Fibroblast of lung (primary cell): ENCODE data around the gene SLC4A2.

Experiments
- CTCF ChIP-seq, 2 donors: IDR thresholded peaks in 1 of 2; conservative IDR thresholded peaks in 1 of 2; 1 replicate in 1 of 2; 2 replicates in 1 of 2; pipeline ENCODE4 v1.5.1; 2011 to 2012; ENCODE audit warnings: low read length in 2 of 2, control low read depth in 1 of 2, inconsistent platforms in 1 of 2, low read depth in 1 of 2, mild to moderate bottlenecking in 1 of 2
- EZH2 ChIP-seq: IDR thresholded peaks from 2 replicates; pipeline ENCODE4 v1.5.1; 2012; ENCODE audit warnings: low read length, control low read depth, mild to moderate bottlenecking; ENCODE audit errors: missing control alignments

DNA sequence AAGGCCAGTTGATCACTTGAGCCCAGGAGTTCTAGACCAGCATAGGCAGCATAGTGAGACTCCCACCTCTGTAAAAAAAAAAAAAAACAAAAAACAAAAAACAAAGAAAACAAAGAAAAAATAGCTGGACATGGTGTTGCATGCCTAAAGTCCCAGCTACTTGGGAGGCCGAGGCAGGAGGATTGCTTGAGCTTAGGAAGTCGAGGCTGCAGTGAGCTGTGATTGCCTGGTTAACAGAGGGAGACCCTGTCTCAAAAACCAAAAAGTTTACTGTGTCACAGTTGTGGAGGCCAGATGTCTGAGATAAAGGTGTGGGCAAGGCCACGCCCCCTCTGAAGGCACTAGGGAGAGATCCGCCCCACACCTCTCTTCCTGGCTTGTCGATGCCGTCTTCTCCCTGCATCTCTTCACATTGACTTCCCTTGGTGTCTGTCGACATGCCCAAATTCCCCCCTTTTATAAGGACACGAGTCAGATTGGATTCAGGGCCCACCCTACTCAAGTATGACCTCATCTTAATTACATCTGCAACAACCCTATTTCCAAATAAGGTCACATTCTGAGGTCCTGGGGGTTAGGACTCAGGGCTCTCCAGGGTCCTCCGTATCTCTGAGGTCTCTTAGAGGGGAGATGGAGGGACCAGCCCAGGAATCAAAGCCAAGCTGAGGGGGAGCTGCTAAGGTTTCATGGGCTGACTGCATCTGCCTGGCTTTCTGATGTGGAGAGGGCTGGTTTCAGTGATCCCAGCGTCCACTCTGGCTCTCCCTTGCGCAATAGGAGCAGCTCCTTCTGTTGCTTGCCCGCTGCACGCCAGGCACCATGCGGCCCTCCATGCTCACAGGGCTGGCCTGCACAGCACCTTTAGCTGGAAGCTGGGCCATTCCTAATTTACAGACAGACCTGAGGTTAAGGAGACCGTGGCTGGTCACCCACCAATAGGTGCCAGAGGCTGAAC is 50.0 kb downstream of the SLC4A2 start:
- TF ChIP-seq CTCF (conservative IDR thresholded peaks at IDR 0.05 in 1 of 2, IDR thresholded peaks at IDR 0.05 in 1 of 2; ENCODE audit: low read depth in 1 of 2, low read length in 2 of 2) = no peak
- TF ChIP-seq EZH2 = no peak
